IMR-90 (cell line): Measurements from ENCODE around the gene ZC2HC1B. TPM values are rescaled to one million over a fixed set of nuclear protein-coding genes. Genes with fewer than 3 reads are reported as not detected.

Experiments
- CEBPB ChIP-seq: IDR thresholded peaks from 2 replicates; pipeline ENCODE4 v1.6.1; 2012; ENCODE audit warnings: low read depth, low read length, improper control_type of control experiment
- FOS ChIP-seq: fragments of 150-350 bp; IDR thresholded peaks from 2 replicates; pipeline ENCODE4 v1.6.1; 2016; ENCODE audit warnings: low read depth, low read length
- MAFK ChIP-seq: IDR thresholded peaks from 2 replicates; pipeline ENCODE4 v1.6.1; 2012; ENCODE audit warnings: low read depth, low read length, improper control_type of control experiment
- NFE2L2 ChIP-seq: fragments of 150-350 bp; IDR thresholded peaks from 2 replicates; pipeline ENCODE4 v1.6.1; 2016; ENCODE audit warnings: low read depth, mild to moderate bottlenecking, low read length
- POLR2A ChIP-seq: IDR thresholded peaks from 2 replicates; pipeline ENCODE4 v1.6.1; 2012; ENCODE audit warnings: mild to moderate bottlenecking, low read depth, low read length
- polyA plus RNA-seq, 3 experiments: library from polyadenylated mRNA; depleted of rRNA; stranded (reverse); fragments of >200 nt; gene quantifications; 2 replicates each; pipeline ENCODE4 v1.2.3, GENCODE V29; 2012; ENCODE audit warnings: low replicate concordance in 1 of 3
- total RNA-seq: library from RNA; depleted of rRNA; stranded (reverse); fragments of >200 nt; gene quantifications from 2 replicates; pipeline ENCODE4 v1.2.3, GENCODE V29; 2012
- TF ChIP-seq, protein P1 (sequence below): fragments of 150-350 bp; IDR thresholded peaks from 2 replicates; pipeline ENCODE4 v1.6.1; 2017; ENCODE audit warnings: mild to moderate bottlenecking, antibody characterized with exemption, low read length, low read depth

The ZC2HC1B gene
- total and polyA plus RNA-seq, 2 of the 4 experiments (the other 2 are of a cell fraction) = not detected

DNA sequence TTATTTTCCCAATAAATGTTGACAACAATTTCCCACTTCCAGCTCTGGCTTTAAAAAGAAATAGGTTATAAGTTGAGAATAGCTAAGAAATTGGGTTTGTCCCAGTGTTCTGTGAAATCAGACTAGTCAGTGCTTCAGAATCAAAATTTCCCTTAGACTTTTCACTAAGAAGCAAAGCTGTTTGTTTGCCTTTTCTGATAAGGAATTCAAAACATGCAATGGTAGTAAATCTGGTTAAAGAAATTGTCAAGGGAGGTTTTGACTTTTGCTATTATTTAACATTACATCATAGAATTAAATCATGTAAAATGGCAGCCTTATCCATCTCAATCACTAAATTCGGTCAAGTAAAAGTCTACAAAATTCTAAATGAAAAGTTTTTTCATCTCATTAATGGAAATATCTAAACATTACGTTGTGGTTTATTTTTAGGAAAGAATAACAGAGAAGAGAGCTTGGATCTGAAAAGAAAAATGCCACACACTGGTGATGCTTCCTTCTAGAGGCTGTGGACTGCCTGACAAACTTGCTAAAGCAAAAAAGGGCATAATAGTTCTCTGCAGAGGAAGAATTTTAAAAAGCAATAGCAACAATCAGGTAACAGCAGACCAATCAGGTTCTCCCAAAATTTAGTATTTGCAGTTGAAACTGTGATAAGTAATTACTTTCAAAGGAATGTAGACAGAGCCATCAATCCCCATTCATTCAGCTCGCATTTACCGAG is 107.4 kb downstream of the ZC2HC1B start (continued):
- TF ChIP-seq, protein P1, sequence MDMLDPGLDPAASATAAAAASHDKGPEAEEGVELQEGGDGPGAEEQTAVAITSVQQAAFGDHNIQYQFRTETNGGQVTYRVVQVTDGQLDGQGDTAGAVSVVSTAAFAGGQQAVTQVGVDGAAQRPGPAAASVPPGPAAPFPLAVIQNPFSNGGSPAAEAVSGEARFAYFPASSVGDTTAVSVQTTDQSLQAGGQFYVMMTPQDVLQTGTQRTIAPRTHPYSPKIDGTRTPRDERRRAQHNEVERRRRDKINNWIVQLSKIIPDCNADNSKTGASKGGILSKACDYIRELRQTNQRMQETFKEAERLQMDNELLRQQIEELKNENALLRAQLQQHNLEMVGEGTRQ = no peak
- no peak for TF ChIP-seq FOS
- TF ChIP-seq POLR2A = no peak
- TF ChIP-seq CEBPB = no peak
- TF ChIP-seq MAFK = no peak
- TF ChIP-seq NFE2L2 = no peak
